HG02623 (cell line): ENCODE data around the gene RANGRF.
"Not testable (repeated sequence)": the region's sequence is repeated elsewhere in the genome, so short reads cannot be mapped to it uniquely, and the experiment has no call there.

Experiments used
- ATAC-seq: cut with Tn5 transposase; IDR thresholded peaks from one replicate; pipeline ENCODE4 v1.9.1; 2021; ENCODE audit warnings: moderate library complexity; ENCODE audit not compliant: unreplicated experiment

RANGRF gene

GRCh38 chr17:8288336-8289102, at the start of gene RANGRF:
TSS of gene RANGRF (plus strand) at chr17:8288670. CDS start at chr17:8288789, 119 bp downstream.
- peak; percentile 75 for ATAC-seq

GRCh38 chr17:8243827-8244226, 44.6 kb upstream of the RANGRF start:
- no peak for ATAC-seq

GRCh38 chr17:8244768-8245167, 43.7 kb upstream of the RANGRF start:
- ATAC-seq = no peak

GRCh38 chr17:8248751-8249607, 39.5 kb upstream of the RANGRF start, which contains the start of gene PFAS:
TSS of gene PFAS (plus strand) at chr17:8249289. CDS start at chr17:8253938, 4,649 bp downstream.
- ATAC-seq = peak; percentile 40

- no peak for ATAC-seq
Measured at GRCh38 chr17:8249621-8250500, 38.6 kb upstream of the RANGRF start.

- ATAC-seq = not testable (repeated sequence)
Measured at GRCh38 chr17:8251411-8251810, 37.1 kb upstream of the RANGRF start.

GRCh38 chr17:8253801-8254200, 34.7 kb upstream of the RANGRF start:
- no peak for ATAC-seq

- ATAC-seq = no peak
Measured at GRCh38 chr17:8254881-8255280, 33.6 kb upstream of the RANGRF start.

GRCh38 chr17:8255499-8255898, 33.0 kb upstream of the RANGRF start:
- ATAC-seq = no peak

GRCh38 chr17:8256291-8256690, 32.2 kb upstream of the RANGRF start:
- no peak for ATAC-seq

GRCh38 chr17:8256691-8257090, 31.8 kb upstream of the RANGRF start:
- no peak for ATAC-seq

- ATAC-seq = no peak
Measured at GRCh38 chr17:8257801-8258200, 30.7 kb upstream of the RANGRF start.

GRCh38 chr17:8264320-8264719, 24.1 kb upstream of the RANGRF start:
- no peak for ATAC-seq

GRCh38 chr17:8264836-8265542, 23.5 kb upstream of the RANGRF start:
- no peak for ATAC-seq

- ATAC-seq = no peak
Measured at GRCh38 chr17:8266648-8267479, 21.6 kb upstream of the RANGRF start.

- no peak for ATAC-seq
Measured at GRCh38 chr17:8267480-8268147, 20.9 kb upstream of the RANGRF start.

GRCh38 chr17:8268550-8269298, 19.7 kb upstream of the RANGRF start:
- no peak for ATAC-seq

- ATAC-seq = no peak
Measured at GRCh38 chr17:8272421-8272820, 16.0 kb upstream of the RANGRF start.
